CD14-positive monocyte (primary cell): ENCODE results near the gene FBN1. TPM values are rescaled to one million over a fixed set of nuclear protein-coding genes. Genes with fewer than 3 reads are reported as not detected.

Experiments used
- DNase-seq, 3 donors: peaks; one replicate each; pipeline ENCODE4 v3.0.0-alpha.2; 2011 to 2022
- H2AFZ ChIP-seq: 2 replicates; pipeline ENCODE4 v1.6.0; 2012; ENCODE audit warnings: mild to moderate bottlenecking, low read depth, low read length, inconsistent platforms; ENCODE audit not compliant: insufficient read depth, poor library complexity, severe bottlenecking
- H3K27ac ChIP-seq, 2 donors: 1 replicate in 1 of 2; 2 replicates in 1 of 2; pipeline ENCODE4 v1.5.1; 2012 to 2013; ENCODE audit warnings: low read length in 2 of 2, control low read depth in 1 of 2, inconsistent platforms in 1 of 2, low read depth in 1 of 2, mild to moderate bottlenecking in 1 of 2
- H3K27me3 ChIP-seq, 2 donors: one replicate each; pipeline versions ENCODE4 v1.6.0 to v1.6.1; 2011 to 2013; ENCODE audit warnings: low read length in 2 of 2; ENCODE audit not compliant: control insufficient read depth in 2 of 2, insufficient read depth in 2 of 2
- H3K36me3 ChIP-seq, 2 donors: replicated peaks in 1 of 2; 1 replicate in 1 of 2; 2 replicates in 1 of 2; pipeline versions ENCODE4 v1.5.1 to v1.6.1; 2012 to 2013; ENCODE audit warnings: low read length in 2 of 2, control low read depth in 1 of 2, inconsistent platforms in 1 of 2, mild to moderate bottlenecking in 1 of 2; ENCODE audit not compliant: insufficient read depth in 2 of 2, control insufficient read depth in 1 of 2
- H3K4me1 ChIP-seq, 2 donors: 1 replicate in 1 of 2; 2 replicates in 1 of 2; pipeline versions ENCODE4 v1.5.1 to v1.6.1; 2012 to 2013; ENCODE audit warnings: low read length in 2 of 2, control low read depth in 1 of 2, inconsistent platforms in 1 of 2, mild to moderate bottlenecking in 1 of 2, moderate library complexity in 1 of 2; ENCODE audit not compliant: insufficient read depth in 2 of 2, control insufficient read depth in 1 of 2
- H3K4me2 ChIP-seq: replicated peaks from 2 replicates; pipeline ENCODE3; 2012; ENCODE audit warnings: low read length, moderate library complexity, mild to moderate bottlenecking; ENCODE audit not compliant: poor library complexity, severe bottlenecking; ENCODE audit errors: extremely low read depth
- H3K4me3 ChIP-seq, 3 experiments: fragments of 200-600 bp in 1 of 3; sonication (generic) in 1 of 3; replicated peaks in 1 of 3; 1 replicate in 2 of 3; 2 replicates in 1 of 3; pipeline ENCODE4 v1.5.1; 2011 to 2013; ENCODE audit warnings: low read length in 3 of 3, mild to moderate bottlenecking in 3 of 3, control low read depth in 2 of 3, low read depth in 2 of 3, inconsistent platforms in 1 of 3, moderate library complexity in 1 of 3
- H3K79me2 ChIP-seq: 2 replicates; pipeline ENCODE4 v1.6.0; 2012; ENCODE audit warnings: mild to moderate bottlenecking, control low read depth, inconsistent platforms, low read length, moderate library complexity; ENCODE audit not compliant: insufficient read depth
- H3K9ac ChIP-seq: 2 replicates; pipeline ENCODE4 v1.6.0; 2017; ENCODE audit warnings: low read length, mild to moderate bottlenecking; ENCODE audit not compliant: insufficient read depth, poor library complexity, severe bottlenecking
- H3K9me3 ChIP-seq, 2 donors: replicated peaks in 1 of 2; 1 replicate in 1 of 2; 2 replicates in 1 of 2; pipeline versions ENCODE4 v1.5.1 to v1.6.1; 2012 to 2013; ENCODE audit warnings: low read length in 2 of 2, control low read depth in 1 of 2; ENCODE audit not compliant: control insufficient read depth in 1 of 2, insufficient read depth in 1 of 2
- H4K20me1 ChIP-seq: 2 replicates; pipeline ENCODE4 v1.6.0; 2012; ENCODE audit warnings: mild to moderate bottlenecking, low read length, control low read depth, moderate library complexity; ENCODE audit not compliant: insufficient read depth
- H3K27ac Mint-ChIP-seq, 7 donors: one replicate each; pipeline ENCODE4 v1.8.0; 2020; ENCODE audit warnings: mild to moderate bottlenecking in 7 of 7, mixed read lengths in 7 of 7, moderate library complexity in 6 of 7, inconsistent platforms in 2 of 7
- H3K27me3 Mint-ChIP-seq, 3 donors: one replicate each; pipeline ENCODE4 v1.8.0; 2021 to 2022; ENCODE audit warnings: low read depth in 3 of 3, mild to moderate bottlenecking in 3 of 3, mixed read lengths in 3 of 3, moderate library complexity in 3 of 3, inconsistent platforms in 1 of 3
- H3K36me3 Mint-ChIP-seq, 2 donors: one replicate each; pipeline ENCODE4 v1.8.0; 2020; ENCODE audit warnings: mixed read lengths in 2 of 2, inconsistent platforms in 1 of 2, mild to moderate bottlenecking in 1 of 2
- H3K4me1 Mint-ChIP-seq: one replicate; pipeline ENCODE4 v1.8.0; 2020; ENCODE audit warnings: mild to moderate bottlenecking, mixed read lengths
- H3K4me3 Mint-ChIP-seq, 2 donors: one replicate each; pipeline ENCODE4 v1.8.0; 2020; ENCODE audit warnings: mild to moderate bottlenecking in 2 of 2, mixed read lengths in 2 of 2, moderate library complexity in 1 of 2
- H3K9me3 Mint-ChIP-seq, 7 donors: one replicate each; pipeline ENCODE4 v1.8.0; 2020 to 2022; ENCODE audit warnings: mixed read lengths in 7 of 7, mild to moderate bottlenecking in 6 of 7, moderate library complexity in 6 of 7, inconsistent platforms in 2 of 7
- WGBS: methylation state at CpG from one replicate; pipeline ENCODE4 v1.1.5; 2013; ENCODE audit warnings: missing lambda C conversion rate; ENCODE audit not compliant: insufficient coverage; 5-methylcytosine and 5-hydroxymethylcytosine counted together
- intact Hi-C, 2 donors: fragments of 100-400 bp; cut with micrococcal nuclease; formaldehyde crosslinking; loops; one replicate each; pipeline versions ENCODE4 v1.15.0 to v1.15.1; 2023
- polyA plus RNA-seq, 3 donors: library from polyadenylated mRNA; depleted of rRNA in 1 of 3; unstranded in 2 of 3; stranded (reverse) in 1 of 3; fragments of 300-500 nt in 2 of 3; fragments of >200 nt in 1 of 3; fragmentation: Illumina TruSeq in 2 of 3; gene quantifications; 1 replicate in 2 of 3; 2 replicates in 1 of 3; pipeline ENCODE4 v1.2.3, GENCODE V29; 2012 to 2021
- TF ChIP-seq, protein P1 (sequence below): fragments of 200-600 bp; IDR thresholded peaks from one replicate; pipeline ENCODE4 v1.8.0; 2022; ENCODE audit warnings: antibody characterized with exemption, mild to moderate bottlenecking

The FBN1 gene
- polyA plus RNA-seq, 3 donors = 0.29 TPM; not detected in 2

GRCh38 chr15:48456134-48456533 is 189.4 kb downstream of the FBN1 start:
- WGBS = no CpG with 5 or more reads among the region's 1 CpG
- H3K4me3 Mint-ChIP-seq = no peak overlapping the region
- H2AFZ ChIP-seq = no peak overlapping the region
- H3K9me3 ChIP-seq = no peaks in the 10 kb centered on the region
- H3K4me1 Mint-ChIP-seq = no peaks in the 10 kb centered on the region
- no peaks in the 10 kb centered on the region for H3K79me2 ChIP-seq
- H3K27ac Mint-ChIP-seq = no peak overlapping the region
- peaks cover 0 to 2% (median 0%) of the 10 kb centered on the region in 7 donors for H3K9me3 Mint-ChIP-seq
- H3K27me3 ChIP-seq = no peaks in the 10 kb centered on the region
- TF ChIP-seq, protein P1, sequence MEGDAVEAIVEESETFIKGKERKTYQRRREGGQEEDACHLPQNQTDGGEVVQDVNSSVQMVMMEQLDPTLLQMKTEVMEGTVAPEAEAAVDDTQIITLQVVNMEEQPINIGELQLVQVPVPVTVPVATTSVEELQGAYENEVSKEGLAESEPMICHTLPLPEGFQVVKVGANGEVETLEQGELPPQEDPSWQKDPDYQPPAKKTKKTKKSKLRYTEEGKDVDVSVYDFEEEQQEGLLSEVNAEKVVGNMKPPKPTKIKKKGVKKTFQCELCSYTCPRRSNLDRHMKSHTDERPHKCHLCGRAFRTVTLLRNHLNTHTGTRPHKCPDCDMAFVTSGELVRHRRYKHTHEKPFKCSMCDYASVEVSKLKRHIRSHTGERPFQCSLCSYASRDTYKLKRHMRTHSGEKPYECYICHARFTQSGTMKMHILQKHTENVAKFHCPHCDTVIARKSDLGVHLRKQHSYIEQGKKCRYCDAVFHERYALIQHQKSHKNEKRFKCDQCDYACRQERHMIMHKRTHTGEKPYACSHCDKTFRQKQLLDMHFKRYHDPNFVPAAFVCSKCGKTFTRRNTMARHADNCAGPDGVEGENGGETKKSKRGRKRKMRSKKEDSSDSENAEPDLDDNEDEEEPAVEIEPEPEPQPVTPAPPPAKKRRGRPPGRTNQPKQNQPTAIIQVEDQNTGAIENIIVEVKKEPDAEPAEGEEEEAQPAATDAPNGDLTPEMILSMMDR = no peak
- H3K4me3 ChIP-seq = no peak overlapping the region
- no peaks in the 10 kb centered on the region for H3K27me3 Mint-ChIP-seq
- no peak overlapping the region for H3K9ac ChIP-seq
- no peaks in the 10 kb centered on the region for H4K20me1 ChIP-seq
- H3K4me1 ChIP-seq = no peaks in the 10 kb centered on the region
- no peak overlapping the region for H3K27ac ChIP-seq
- H3K36me3 Mint-ChIP-seq = peaks cover 0 to 1% of the 10 kb centered on the region in 2 donors
- intact Hi-C loops = no loop called here
- no peaks in the 10 kb centered on the region for H3K36me3 ChIP-seq
- H3K4me2 ChIP-seq = no peak overlapping the region
- no peak for DNase-seq

DNA sequence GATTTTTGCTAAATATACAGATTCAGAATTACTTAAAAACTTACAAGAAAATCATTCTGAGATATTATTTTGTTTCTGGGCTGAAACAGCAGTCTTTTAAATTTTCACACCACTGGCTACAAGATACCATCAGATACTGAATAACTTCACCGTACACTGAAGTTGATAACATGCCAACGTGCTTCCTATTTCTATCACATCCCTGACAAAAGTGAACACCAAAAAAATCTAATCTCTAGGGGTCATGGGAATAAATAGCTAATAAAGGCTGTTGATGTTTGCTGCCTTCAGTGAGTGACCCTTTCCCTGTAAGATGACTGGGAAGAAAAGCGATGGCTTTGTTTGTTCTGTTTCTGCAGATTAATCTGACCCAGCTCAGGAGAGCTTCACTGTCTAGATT is 193.8 kb downstream of the FBN1 start:
- H3K9ac ChIP-seq = no peak overlapping the region
- H3K27me3 ChIP-seq = no peaks in the 10 kb centered on the region
- 86% methylated on average over 1 of the region's 3 CpGs for WGBS
- Mint-ChIP-seq H3K36me3 (no peaks in the 10 kb centered on the region), H3K4me1 (peaks cover 3% of the 10 kb centered on the region), H3K4me3 (no peak overlapping the region), H3K27me3 (no peaks in the 10 kb centered on the region), H3K9me3 (peaks cover 0 to 2% (median 0%) of the 10 kb centered on the region in 7 donors), H3K27ac (no peak overlapping the region)
- H3K4me3 ChIP-seq = no peak overlapping the region
- DNase-seq = no peak
- H3K4me1 ChIP-seq = no peaks in the 10 kb centered on the region
- TF ChIP-seq, protein P1 = no peak
- no peaks in the 10 kb centered on the region for H3K79me2 ChIP-seq
- intact Hi-C loops = no loop called here
- H4K20me1 ChIP-seq = no peaks in the 10 kb centered on the region
- no peaks in the 10 kb centered on the region for H3K9me3 ChIP-seq
- H2AFZ ChIP-seq = no peak overlapping the region
- no peak overlapping the region for H3K4me2 ChIP-seq
- H3K36me3 ChIP-seq = no peaks in the 10 kb centered on the region
- H3K27ac ChIP-seq = no peak overlapping the region
